RWPE2 (cell line): ENCODE measurements around the gene PTPRM.

Experiments
- ATAC-seq: fragments of 200-7000 bp; cut with Tn5 transposase; 3 replicates; pipeline ENCODE4 v1.9.1; 2021; ENCODE audit warnings: low read depth
- DNase-seq: peaks from one replicate; pipeline ENCODE4 v3.0.0-alpha.2; 2020; ENCODE audit warnings: low spot score
- H3K27ac ChIP-seq: fragments of 450-650 bp; 2 replicates; pipeline ENCODE4 v1.5.1; 2017; ENCODE audit warnings: mild to moderate bottlenecking; ENCODE audit not compliant: poor library complexity, severe bottlenecking
- H3K27me3 ChIP-seq: fragments of 250-450 bp; sonication (Bioruptor Pico); 2 replicates; pipeline ENCODE4 v1.5.1; 2021; ENCODE audit warnings: mild to moderate bottlenecking, moderate library complexity; ENCODE audit not compliant: insufficient read depth, poor library complexity, severe bottlenecking
- H3K36me3 ChIP-seq: fragments of 250-450 bp; sonication (Bioruptor Pico); 2 replicates; pipeline ENCODE4 v1.5.1; 2020; ENCODE audit warnings: low read depth, mild to moderate bottlenecking, moderate library complexity
- H3K4me1 ChIP-seq: fragments of 250-450 bp; sonication (Bioruptor Pico); 2 replicates; pipeline ENCODE4 v1.5.1; 2021; ENCODE audit warnings: mild to moderate bottlenecking, moderate library complexity; ENCODE audit not compliant: insufficient read depth, poor library complexity, severe bottlenecking
- H3K4me3 ChIP-seq: fragments of 250-450 bp; sonication (Bioruptor Pico); 2 replicates; pipeline ENCODE4 v1.5.1; 2021; ENCODE audit warnings: mild to moderate bottlenecking, moderate library complexity; ENCODE audit not compliant: severe bottlenecking
- H3K9me3 ChIP-seq: fragments of 250-450 bp; sonication (Bioruptor Pico); 2 replicates; pipeline ENCODE4 v1.5.1; 2021; ENCODE audit warnings: mild to moderate bottlenecking, moderate library complexity; ENCODE audit not compliant: severe bottlenecking
- TF ChIP-seq, protein P1 (sequence below): fragments of 450-650 bp; IDR thresholded peaks from one replicate; pipeline ENCODE4 v1.5.1; 2017; ENCODE audit warnings: mild to moderate bottlenecking, moderate library complexity; ENCODE audit not compliant: poor library complexity, severe bottlenecking

Gene PTPRM

DNA sequence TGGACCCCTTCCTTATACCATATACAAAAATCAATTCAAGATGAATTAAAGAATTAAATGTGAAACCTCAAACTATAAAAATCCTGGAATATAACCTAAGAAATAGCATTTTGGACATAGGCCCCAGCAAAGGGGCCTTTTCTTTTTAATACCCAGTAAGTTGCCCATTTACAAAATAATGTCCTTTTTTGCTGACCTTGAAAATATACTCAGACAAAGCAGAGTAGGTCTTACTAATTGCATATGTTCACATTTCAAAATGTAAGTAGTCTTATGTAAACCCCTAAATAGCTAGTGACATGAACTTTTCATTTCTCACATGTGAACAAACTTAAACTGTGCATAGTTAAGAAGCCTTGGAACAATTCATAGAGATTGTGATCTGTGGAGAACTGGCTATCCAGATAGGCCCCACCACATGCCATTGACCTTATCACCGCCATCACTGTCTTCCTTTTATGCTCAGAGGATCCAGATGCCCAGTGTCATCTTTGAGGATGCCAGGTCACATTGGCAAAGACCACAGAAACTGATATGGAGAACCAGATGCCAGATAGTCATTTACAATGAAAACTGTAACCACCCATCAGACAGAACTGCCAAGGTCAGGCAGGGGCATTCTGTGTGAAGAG lies 759.8 kb downstream of the PTPRM start:
- no peak for ATAC-seq
- H3K9me3 ChIP-seq = no peaks in the 10 kb centered on the region
- TF ChIP-seq, protein P1, sequence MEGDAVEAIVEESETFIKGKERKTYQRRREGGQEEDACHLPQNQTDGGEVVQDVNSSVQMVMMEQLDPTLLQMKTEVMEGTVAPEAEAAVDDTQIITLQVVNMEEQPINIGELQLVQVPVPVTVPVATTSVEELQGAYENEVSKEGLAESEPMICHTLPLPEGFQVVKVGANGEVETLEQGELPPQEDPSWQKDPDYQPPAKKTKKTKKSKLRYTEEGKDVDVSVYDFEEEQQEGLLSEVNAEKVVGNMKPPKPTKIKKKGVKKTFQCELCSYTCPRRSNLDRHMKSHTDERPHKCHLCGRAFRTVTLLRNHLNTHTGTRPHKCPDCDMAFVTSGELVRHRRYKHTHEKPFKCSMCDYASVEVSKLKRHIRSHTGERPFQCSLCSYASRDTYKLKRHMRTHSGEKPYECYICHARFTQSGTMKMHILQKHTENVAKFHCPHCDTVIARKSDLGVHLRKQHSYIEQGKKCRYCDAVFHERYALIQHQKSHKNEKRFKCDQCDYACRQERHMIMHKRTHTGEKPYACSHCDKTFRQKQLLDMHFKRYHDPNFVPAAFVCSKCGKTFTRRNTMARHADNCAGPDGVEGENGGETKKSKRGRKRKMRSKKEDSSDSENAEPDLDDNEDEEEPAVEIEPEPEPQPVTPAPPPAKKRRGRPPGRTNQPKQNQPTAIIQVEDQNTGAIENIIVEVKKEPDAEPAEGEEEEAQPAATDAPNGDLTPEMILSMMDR = no peak

DNA sequence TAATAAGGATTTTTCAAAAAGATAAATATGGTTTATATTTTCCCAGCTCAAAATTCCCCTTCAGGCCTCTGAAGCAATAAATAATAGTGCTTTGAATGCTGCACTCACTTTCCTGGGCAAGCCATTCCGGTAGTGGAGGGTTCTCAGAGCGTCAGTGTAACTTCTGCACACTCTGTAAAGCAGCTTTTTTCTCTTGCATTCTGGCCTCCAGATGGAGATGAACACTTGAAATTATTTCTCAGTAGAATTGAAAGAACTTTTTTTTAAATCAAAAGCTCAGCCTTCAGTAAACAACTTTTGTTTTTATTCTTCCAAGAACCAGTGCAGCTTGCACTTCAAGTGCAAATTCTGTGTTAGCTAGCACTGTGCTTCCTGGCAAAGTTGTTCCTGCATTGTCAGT lies 761.0 kb downstream of the PTPRM start:
- Histone ChIP-seq H3K27ac (no peak overlapping the region), H3K36me3 (no peaks in the 10 kb centered on the region; the same call in 1 of the 2 replicates), H3K4me1 (no peaks in the 10 kb centered on the region), H3K9me3 (no peaks in the 10 kb centered on the region), H3K27me3 (no peaks in the 10 kb centered on the region), H3K4me3 (no peak overlapping the region)
- ATAC-seq (no peak), DNase-seq (no peak)
- TF ChIP-seq, protein P1 = no peak

More for the DNA sequence above, 759.8 kb downstream of the PTPRM start:
- H3K27ac ChIP-seq = no peak overlapping the region
- no peaks in the 10 kb centered on the region; the same call in 1 of the 2 replicates for H3K36me3 ChIP-seq
- no peak for DNase-seq
- H3K4me1 ChIP-seq = no peaks in the 10 kb centered on the region
- H3K4me3 ChIP-seq = no peak overlapping the region
- H3K27me3 ChIP-seq = no peaks in the 10 kb centered on the region

DNA sequence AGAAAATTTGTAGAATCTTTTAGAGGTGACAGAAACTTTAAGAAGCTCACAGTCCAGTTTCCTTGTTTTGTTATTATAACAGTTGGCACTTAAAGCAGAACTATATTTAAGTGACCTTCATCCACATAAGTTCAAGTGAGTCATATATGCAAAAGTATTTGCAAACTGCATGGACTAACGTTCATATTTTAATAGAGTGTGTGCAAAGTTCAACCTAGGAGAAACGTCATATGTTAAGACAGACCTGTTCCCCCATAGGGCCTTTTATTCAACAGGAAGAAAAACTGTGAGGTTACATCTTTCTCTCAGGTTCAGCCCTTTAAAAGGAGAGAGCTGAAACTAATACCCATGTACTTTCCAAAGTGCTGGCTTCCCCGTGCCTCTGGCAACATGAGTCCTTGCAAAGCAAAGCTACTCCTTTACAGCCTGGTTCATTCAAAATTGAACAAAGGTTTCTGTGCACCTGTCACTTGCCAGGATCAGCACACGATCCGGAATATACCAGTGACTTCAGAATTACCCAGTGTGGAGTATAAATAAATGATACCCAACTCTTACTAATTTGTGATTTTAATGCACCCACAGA lies 762.2 kb downstream of the PTPRM start:
- Histone ChIP-seq H3K9me3 (no peaks in the 10 kb centered on the region), H3K4me1 (no peaks in the 10 kb centered on the region), H3K27ac (no peak overlapping the region), H3K36me3 (no peaks in the 10 kb centered on the region), H3K27me3 (no peaks in the 10 kb centered on the region), H3K4me3 (no peak overlapping the region)
- ATAC-seq (0 out of 3 replicates have a peak, but pooled peaks have one; percentile 44), DNase-seq (no peak)
- TF ChIP-seq, protein P1 = no peak

DNA sequence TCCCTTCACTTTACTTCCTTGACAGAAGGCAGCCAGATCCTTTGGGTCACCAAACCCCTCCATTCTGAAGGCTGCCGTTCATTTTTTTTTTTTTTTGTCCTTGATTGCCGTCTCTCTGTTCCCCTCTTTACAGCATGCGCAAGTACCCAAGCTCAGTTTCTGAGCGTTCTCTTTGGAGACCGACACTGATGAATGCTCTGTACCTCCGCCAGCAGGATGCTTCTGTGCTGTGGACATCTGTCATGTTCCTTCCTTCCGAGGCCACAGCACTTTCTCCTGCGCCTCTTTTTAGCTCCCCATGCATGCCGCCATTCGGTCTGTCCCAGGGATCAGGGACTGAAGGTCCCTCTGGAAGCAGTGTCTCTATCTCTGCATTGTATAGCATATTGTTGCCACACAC lies 763.5 kb downstream of the PTPRM start:
- DNase-seq = no peak
- H3K4me1 ChIP-seq = no peaks in the 10 kb centered on the region
- no peaks in the 10 kb centered on the region for H3K36me3 ChIP-seq
- TF ChIP-seq, protein P1 = no peak
- H3K27ac ChIP-seq = no peak overlapping the region
- ATAC-seq = no peak
- H3K4me3 ChIP-seq = no peak overlapping the region
- no peaks in the 10 kb centered on the region for H3K9me3 ChIP-seq
- H3K27me3 ChIP-seq = no peaks in the 10 kb centered on the region

DNA sequence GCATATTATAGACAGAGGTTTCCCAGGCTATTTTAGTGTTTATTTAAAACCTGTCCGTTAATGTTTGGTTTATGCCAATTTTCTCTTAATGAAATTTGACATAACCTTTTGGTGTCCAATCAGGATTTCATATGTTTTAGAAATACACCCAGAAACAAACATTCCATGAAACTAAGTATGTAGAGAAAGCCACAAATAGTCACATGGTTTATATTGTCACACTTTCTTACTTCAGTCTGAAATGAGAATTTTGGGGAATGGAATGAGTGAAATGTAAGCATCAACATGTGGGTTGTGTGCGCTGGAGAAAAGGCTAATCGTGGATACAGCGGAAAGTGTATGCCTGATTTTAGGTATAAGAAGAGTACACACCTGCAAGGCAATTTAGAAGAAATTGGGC lies 765.2 kb downstream of the PTPRM start:
- no peak overlapping the region for H3K4me3 ChIP-seq
- no peaks in the 10 kb centered on the region for H3K9me3 ChIP-seq
- no peaks in the 10 kb centered on the region for H3K4me1 ChIP-seq
- TF ChIP-seq, protein P1 = no peak
- ATAC-seq (no peak), DNase-seq (no peak)
- no peaks in the 10 kb centered on the region for H3K36me3 ChIP-seq
- no peak overlapping the region for H3K27ac ChIP-seq
- no peaks in the 10 kb centered on the region for H3K27me3 ChIP-seq
